Skeletal muscle tissue (tissue), 4 donors: ENCODE data around the gene SLC25A26. TPM values are rescaled to one million over a fixed set of nuclear protein-coding genes. Genes with fewer than 3 reads are reported as not detected.

Source experiments
- H3K27ac ChIP-seq: one replicate; pipeline ENCODE4 v1.7.0; 2013; ENCODE audit warnings: mild to moderate bottlenecking, low read depth, low read length, inconsistent platforms
- H3K27me3 ChIP-seq, 3 donors: one replicate each; pipeline ENCODE4 v1.7.0; 2013; ENCODE audit warnings: low read length in 3 of 3; ENCODE audit not compliant: control insufficient read depth in 3 of 3, insufficient read depth in 3 of 3
- H3K36me3 ChIP-seq, 3 donors: one replicate each; pipeline ENCODE4 v1.7.0; 2013; ENCODE audit warnings: low read length in 3 of 3; ENCODE audit not compliant: control insufficient read depth in 3 of 3, insufficient read depth in 3 of 3
- H3K4me1 ChIP-seq, 3 donors: one replicate each; pipeline ENCODE4 v1.7.0; 2013; ENCODE audit warnings: low read length in 3 of 3, mild to moderate bottlenecking in 3 of 3; ENCODE audit not compliant: control insufficient read depth in 3 of 3, insufficient read depth in 3 of 3
- H3K4me3 ChIP-seq, 3 donors: one replicate each; pipeline ENCODE4 v1.7.0; 2013; ENCODE audit warnings: low read length in 3 of 3
- H3K9ac ChIP-seq, 3 donors: one replicate each; pipeline ENCODE4 v1.7.0; 2013; ENCODE audit warnings: low read length in 3 of 3, mild to moderate bottlenecking in 3 of 3, moderate library complexity in 2 of 3, low read depth in 1 of 3
- H3K9me3 ChIP-seq, 3 donors: one replicate each; pipeline ENCODE4 v1.7.0; 2013; ENCODE audit warnings: low read length in 3 of 3; ENCODE audit not compliant: control insufficient read depth in 3 of 3
- total RNA-seq: library from RNA; depleted of rRNA; stranded (reverse); fragments of >200 nt; gene quantifications from one replicate; pipeline ENCODE4 v1.2.3, GENCODE V29; 2014
- donor health status: Osteomylitis.

The SLC25A26 gene
- total RNA-seq, 1 donor from 2014 or later = 30.8 TPM

DNA sequence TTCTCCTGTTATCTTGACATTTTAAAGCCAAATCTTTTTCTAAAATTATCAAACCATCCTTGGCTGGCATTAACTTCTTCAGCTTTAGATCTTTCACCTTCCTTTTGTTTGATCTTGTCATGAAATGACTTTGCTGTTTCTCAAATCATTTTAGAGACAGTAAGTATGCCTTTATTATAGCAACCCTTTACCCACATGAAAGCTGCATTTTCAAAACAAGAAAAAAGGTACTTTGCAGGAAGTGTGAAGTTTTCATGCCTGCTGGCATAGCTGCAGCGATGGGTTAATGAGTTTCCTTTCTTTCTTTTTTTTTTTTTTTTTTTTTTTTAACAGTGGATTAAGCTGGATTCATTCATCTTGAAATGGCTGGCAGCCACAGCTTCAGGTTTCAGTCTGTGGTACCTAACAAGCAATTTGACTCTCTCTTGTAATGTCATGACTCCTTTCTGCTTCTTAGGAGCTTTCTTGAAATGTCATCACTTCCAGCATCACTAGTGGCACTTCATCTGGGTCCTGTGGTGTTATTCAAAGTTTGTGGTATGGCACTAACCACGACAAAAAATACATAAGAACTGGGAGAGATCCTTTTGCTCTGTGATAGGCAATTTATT, 18.8 kb downstream of the SLC25A26 start:
- H3K27ac ChIP-seq = no peak overlapping the region
- peaks cover 3 to 17% (median 13%) of the 10 kb centered on the region in 3 donors for H3K36me3 ChIP-seq
- H3K27me3 ChIP-seq = no peaks in the 10 kb centered on the region
- H3K4me1 ChIP-seq = no peaks in the 10 kb centered on the region
- no peak overlapping the region for H3K9ac ChIP-seq
- H3K9me3 ChIP-seq = no peaks in the 10 kb centered on the region
- no peak overlapping the region for H3K4me3 ChIP-seq

DNA sequence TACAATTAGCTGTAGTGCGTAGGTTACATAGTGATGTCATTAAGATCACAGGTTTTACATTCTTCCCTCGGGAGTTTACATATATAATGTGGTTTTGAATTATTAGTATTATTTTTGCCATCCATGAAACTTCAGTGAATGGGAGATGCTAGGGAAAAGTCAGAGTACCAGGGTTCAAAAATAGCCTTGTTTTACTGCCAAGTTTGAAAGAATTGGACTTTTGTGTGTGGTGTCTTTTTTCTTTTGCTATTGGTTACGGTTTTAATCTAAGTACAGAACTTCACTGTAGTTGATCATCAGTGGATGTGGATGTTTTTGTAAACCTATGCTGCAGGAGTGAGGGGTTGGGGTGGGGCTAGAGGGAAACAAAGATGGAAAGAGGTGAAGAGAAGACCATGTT, 20.7 kb downstream of the SLC25A26 start:
- peaks cover 3 to 20% (median 13%) of the 10 kb centered on the region in 3 donors for H3K36me3 ChIP-seq
- no peaks in the 10 kb centered on the region for H3K9me3 ChIP-seq
- no peaks in the 10 kb centered on the region for H3K4me1 ChIP-seq
- H3K9ac ChIP-seq = no peak overlapping the region
- H3K27ac ChIP-seq = no peak overlapping the region
- H3K27me3 ChIP-seq = no peaks in the 10 kb centered on the region
- no peak overlapping the region for H3K4me3 ChIP-seq

DNA sequence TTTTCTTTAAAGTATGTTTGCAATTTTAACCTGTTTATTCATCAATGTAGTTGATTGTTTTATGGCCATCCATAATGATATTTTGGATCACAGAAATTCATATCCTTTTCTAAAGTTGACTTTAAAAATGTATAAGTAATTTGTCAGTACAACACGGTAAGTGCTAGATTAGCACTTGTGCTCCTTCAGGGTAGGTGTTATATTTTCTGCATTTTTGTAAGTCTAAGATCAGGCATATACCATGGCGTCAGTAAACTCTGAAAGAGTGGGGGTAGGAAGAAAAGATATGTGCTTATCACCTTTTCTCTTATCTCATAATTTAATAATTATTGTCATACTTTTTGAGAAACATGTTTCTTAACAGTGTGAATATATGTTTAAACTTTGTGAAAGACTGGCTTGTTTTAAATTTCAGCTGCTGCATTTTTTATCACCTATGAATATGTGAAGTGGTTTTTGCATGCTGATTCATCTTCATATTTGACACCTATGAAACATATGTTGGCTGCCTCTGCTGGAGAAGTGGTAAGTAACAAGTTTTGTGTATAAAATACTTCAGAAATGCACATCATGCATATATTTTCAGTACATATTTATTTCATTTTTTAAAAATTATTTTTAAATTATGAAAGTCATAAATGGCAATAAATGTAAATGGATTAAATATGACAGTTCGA, 22.1 kb downstream of the SLC25A26 start:
- H3K36me3 ChIP-seq = peaks cover 3 to 20% (median 13%) of the 10 kb centered on the region in 3 donors
- H3K27me3 ChIP-seq = no peaks in the 10 kb centered on the region
- H3K9me3 ChIP-seq = no peaks in the 10 kb centered on the region

DNA sequence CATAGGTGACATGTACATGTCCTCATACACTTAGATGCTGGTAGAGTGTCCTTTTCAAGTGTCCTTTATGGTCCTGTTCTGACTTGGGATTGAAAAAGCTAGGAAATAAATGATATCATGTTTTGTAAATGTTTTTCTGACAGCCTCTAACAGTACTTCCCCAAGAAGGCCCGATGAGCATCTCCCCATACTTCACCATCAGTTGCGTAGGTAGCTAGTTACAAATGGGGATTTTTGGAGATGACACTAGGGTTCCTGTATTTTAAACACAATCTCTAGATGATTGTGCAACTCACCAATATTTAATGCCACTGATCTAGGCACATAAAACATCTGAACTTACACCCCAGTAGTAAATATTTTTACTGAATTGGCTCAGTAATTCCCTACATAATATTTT, 27.8 kb downstream of the SLC25A26 start:
- no peaks in the 10 kb centered on the region for H3K27me3 ChIP-seq
- H3K4me1 ChIP-seq = no peaks in the 10 kb centered on the region
- no peak overlapping the region for H3K4me3 ChIP-seq
- H3K27ac ChIP-seq = no peak overlapping the region
- no peak overlapping the region for H3K9ac ChIP-seq
- no peaks in the 10 kb centered on the region for H3K9me3 ChIP-seq
- peaks cover 1 to 13% (median 11%) of the 10 kb centered on the region in 3 donors for H3K36me3 ChIP-seq

More for the DNA sequence above, 22.1 kb downstream of the SLC25A26 start:
- no peak overlapping the region for H3K27ac ChIP-seq
- H3K4me3 ChIP-seq = no peak overlapping the region
- no peak overlapping the region for H3K9ac ChIP-seq
- no peaks in the 10 kb centered on the region for H3K4me1 ChIP-seq

DNA sequence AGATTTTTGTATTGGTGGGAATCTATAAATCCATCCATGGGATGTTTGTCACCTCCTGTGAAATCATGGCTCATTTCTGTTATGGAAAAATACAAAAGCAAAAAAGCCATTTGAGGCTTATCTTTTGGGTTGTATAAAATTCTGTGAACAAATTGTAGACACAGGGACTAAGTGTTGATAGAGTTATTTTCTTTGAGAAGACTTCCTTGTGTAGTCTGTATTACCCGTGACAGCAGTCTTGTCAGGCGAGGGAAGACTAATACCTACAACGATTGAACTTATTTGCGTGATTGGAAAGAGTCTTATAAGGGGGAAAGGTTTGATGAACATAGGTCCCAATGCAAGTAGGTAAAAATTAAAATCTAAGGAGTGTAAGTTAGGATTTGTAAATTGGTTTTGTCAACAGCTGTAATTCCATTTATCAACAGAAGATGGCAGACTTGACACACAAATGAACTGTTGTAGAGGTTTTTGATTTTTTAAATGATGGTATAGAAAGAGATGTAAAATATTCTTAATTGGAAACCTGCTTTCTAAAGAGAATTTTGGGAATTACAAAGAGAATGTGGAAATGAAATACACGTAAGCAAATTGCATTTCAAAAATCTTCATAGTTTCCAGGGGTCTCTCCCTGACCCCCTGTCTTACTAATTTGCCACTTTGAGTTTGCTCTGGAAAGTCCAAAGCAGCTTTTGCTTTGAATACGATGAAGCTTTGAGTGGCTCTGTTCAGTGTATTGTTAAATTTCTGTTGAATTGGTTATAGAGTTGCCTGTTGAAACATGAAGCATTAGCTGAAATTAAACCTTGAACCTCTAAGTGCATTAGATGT, 33.2 kb downstream of the SLC25A26 start:
- Histone ChIP-seq H3K4me1 (no peaks in the 10 kb centered on the region), H3K27ac (no peak overlapping the region), H3K27me3 (no peaks in the 10 kb centered on the region), H3K4me3 (no peak overlapping the region), H3K9me3 (no peaks in the 10 kb centered on the region), H3K36me3 (peaks cover 0 to 3% (median 3%) of the 10 kb centered on the region in 3 donors), H3K9ac (no peak overlapping the region)

DNA sequence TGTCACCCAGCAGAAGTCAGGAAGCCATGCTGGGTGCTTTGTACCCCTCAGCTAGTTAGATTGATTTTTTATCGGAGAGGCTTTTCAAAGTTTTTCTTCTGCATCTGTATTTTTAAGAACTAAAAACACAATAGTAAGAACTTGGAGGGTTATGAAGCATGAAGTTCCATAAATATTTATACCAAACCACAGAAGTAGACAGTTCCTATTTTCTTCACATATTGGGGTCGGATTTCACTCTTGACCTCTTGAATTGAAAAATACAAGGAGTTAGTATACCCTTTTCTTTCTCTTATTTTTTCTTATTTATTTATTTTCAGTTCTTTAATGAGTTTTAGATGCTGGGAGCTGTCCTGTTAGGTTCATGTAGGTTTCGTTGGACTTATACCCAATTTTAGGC, 35.1 kb downstream of the SLC25A26 start:
- no peak overlapping the region for H3K4me3 ChIP-seq
- no peaks in the 10 kb centered on the region for H3K27me3 ChIP-seq
- no peak overlapping the region for H3K27ac ChIP-seq
- peaks cover 0 to 3% (median 0%) of the 10 kb centered on the region in 3 donors for H3K36me3 ChIP-seq
- H3K9me3 ChIP-seq = no peaks in the 10 kb centered on the region
- peaks cover 2 to 4% (median 3%) of the 10 kb centered on the region in 3 donors for H3K4me1 ChIP-seq
- no peak overlapping the region for H3K9ac ChIP-seq

DNA sequence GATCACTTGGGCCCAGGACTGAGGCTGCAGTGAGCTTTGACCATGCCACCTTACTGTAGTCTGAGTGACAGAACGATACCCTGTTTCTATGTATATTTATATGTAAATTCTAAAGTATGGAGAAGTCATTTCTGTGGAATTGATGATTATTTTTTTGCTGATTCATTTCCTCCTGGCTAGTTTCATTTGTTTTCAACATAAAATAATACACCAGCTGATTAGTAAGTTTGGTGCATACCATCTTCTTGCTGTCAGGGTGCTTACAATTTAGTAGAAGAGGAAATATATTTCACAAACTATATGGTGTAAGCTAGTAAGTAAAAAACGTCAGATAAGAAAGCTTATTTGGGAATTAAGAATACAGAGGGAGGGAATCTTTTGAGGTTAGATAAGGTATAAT, 36.0 kb downstream of the SLC25A26 start:
- no peak overlapping the region for H3K9ac ChIP-seq
- H3K4me1 ChIP-seq = peaks cover 2 to 4% (median 3%) of the 10 kb centered on the region in 3 donors
- H3K27ac ChIP-seq = no peak overlapping the region
- no peaks in the 10 kb centered on the region for H3K9me3 ChIP-seq
- H3K36me3 ChIP-seq = peaks cover 0 to 3% (median 0%) of the 10 kb centered on the region in 3 donors
- no peak overlapping the region for H3K4me3 ChIP-seq
- no peaks in the 10 kb centered on the region for H3K27me3 ChIP-seq

DNA sequence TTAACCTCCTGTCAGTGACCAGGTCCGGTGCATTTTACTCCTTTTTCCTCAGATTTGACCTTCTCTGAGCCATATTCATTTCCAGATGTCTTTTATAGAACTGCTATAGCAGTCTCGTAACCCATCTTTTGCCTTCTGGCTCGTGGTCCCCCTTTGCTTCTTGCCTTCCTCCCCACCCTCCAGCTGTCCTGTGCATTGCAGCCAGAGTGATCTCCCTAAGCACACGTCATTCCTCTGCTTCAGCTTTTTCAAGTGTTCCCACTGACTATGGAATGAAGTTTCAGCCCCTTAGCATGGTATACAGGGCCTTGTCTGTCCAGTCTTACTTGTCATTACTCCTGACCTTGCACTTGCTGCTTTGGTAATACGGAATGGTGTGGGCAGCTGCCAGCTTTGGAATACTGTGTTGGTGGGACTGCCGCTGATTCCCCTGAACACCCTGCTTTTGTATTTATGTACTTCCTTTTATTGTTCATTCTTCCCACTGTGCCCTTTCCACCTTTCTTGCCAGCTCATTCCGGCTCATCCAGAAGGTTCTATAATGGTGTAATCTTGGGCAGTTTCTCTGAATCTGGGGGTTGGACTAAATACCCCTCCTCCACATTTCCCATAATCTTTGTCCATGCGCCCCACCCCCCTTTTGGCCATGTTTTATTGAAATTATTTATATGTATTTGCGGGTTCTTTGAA, 38.9 kb downstream of the SLC25A26 start:
- H3K4me3 ChIP-seq = no peak overlapping the region
- no peaks in the 10 kb centered on the region for H3K27me3 ChIP-seq
- no peak overlapping the region for H3K9ac ChIP-seq
- no peak overlapping the region for H3K27ac ChIP-seq
- peaks cover 2 to 4% (median 3%) of the 10 kb centered on the region in 3 donors for H3K4me1 ChIP-seq
- H3K9me3 ChIP-seq = no peaks in the 10 kb centered on the region
- peaks cover 0 to 5% (median 0%) of the 10 kb centered on the region in 3 donors for H3K36me3 ChIP-seq

DNA sequence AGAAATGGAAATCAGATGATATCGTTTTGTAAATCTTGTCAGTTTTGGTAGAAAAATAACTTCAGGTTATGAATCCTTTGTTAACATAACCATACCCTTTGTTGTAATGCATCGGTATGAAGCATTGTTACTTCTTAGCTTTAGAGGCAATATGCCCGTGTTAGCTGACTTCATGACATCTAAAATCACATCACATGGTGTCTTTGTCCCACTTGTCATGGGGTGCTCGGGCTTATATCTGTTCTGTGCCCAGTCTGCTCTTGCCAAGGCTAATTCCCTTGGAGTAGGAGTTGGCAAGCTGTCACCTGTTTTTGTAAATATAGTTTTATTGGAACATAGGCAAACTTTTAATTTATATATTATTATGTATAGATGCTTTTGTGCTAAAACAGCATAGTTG, 39.6 kb downstream of the SLC25A26 start:
- Histone ChIP-seq H3K27me3 (no peaks in the 10 kb centered on the region), H3K9ac (no peak overlapping the region), H3K9me3 (no peaks in the 10 kb centered on the region), H3K4me1 (peaks cover 2 to 4% (median 3%) of the 10 kb centered on the region in 3 donors), H3K4me3 (no peak overlapping the region), H3K36me3 (peaks cover 0 to 8% (median 0%) of the 10 kb centered on the region in 3 donors), H3K27ac (no peak overlapping the region)
